ENCODE results near the gene TFDP1.
"Not testable (repeated sequence)": the region's sequence is repeated elsewhere in the genome, so short reads cannot be mapped to it uniquely, and the experiment has no call there.

Gene TFDP1

GRCh38 chr13:113551081-113552000, 33.2 kb upstream of the TFDP1 start:
- DNase-seq: no peak

DNA sequence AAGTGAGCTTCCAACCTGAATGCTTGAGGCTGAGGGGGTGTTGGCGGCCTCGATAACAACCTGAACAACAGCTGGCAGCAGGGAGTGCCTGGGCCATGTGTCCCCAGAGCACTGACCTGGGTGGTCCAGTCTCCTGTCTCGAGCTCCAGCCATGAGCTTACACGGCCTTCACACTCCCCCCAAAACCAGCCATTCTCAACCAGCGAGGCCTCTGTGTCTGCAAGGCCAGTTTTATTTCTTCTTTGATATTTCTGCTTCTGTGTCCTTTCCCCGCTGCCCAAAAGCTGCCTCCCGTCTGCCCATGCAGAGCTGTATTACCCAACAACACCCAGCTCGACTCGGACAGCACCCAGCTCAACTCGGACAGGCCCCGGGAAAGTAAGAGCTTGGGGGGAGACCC, 32.5 kb upstream of the TFDP1 start:
- no peak for DNase-seq

DNA sequence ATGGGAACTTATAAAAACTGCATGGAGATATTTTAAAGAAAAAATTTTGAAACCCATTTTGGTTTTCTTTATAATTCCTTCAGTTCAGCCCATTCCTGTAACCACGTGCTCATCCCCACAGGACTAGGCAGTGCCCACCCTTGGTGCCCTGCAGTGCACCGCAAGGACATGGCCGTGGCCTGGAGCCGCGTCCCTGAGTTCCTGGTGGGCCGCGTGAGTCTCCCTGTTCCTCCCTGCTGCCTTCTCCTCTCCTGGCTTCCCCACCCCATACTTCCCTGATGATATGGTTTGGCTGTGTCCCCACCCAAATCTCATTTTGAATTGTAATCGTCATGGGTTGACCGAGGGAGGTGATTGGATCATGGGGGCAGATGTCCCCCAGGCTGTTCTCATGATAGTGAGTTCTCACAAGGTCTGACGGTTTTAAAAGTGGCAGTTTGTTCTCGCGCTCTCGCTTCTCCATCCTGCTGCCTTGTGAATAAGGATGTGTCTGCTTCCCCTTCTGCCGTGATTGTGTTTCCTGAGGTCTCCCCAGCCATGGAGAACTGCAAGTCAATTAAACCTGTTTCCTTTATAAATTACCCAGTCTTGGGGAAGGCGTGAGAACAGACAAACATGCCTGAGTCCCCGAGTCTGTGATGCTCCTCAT, 31.6 kb upstream of the TFDP1 start:
- no peak for DNase-seq

DNA sequence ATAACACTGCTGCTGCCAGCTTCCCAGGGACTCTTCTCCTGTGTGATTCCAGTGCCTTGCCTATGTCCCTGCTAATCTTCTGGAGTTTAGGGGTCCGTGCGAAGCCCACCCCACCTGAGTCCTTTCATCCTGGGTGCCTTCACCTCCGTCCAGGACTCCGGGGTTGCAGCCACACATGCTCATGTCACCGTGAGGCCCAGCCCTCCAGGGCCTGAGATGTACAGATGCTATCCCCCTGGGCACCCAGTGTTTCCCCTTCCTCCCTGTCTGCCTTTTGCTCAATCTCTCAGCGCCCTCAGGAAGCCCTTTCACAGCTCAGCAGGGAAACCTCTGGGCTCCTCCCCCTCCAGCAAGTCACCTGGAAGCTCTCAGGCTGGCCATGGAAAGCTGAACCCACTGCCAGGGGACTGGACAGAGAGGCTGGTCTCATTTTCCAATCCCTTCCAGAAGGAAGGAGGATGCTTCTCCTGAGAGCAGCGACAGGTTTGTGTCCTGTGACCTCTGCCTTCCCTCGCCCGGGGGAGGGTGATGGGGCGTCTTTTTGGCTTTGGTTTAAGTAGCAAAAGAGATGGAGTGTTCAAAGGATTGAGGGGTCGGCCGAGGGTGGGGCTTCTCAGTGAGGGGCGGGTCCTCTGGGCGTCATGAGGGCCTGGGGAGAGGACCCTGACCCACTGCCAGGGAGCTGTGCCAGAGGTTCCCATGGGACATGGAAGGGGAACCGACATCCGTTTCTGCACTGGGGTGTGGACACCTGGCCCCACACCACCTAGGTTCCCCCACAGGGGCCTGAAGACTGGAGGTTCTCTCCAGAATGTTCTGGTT, 30.8 kb upstream of the TFDP1 start:
- DNase-seq: no peak

GRCh38 chr13:113554333-113554700, 30.2 kb upstream of the TFDP1 start:
- DNase-seq: no peak

GRCh38 chr13:113555141-113555540, 29.4 kb upstream of the TFDP1 start:
- DNase-seq: no peak

DNA sequence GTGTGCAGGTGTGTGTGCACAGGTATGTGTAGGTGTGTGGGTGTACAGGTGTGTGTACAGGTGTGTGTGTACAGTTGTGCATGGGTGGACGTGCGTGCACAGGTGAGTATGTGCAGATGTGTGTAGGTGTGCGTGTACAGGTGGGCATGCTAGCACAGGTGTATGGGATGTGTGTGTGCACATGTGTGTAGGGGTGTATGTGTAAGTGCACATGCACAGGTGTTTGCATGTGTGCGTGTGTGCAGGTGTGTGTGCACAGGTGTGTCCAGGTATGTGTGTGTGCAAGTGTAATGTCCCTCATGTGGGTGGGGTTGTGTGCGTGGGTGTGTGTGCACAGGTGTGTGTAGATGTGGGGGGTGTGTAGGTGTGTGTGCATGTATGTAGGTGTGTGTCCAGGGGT, 27.5 kb upstream of the TFDP1 start:
- no peak for DNase-seq

GRCh38 chr13:113558461-113558860, 26.1 kb upstream of the TFDP1 start:
- DNase-seq: no peak

GRCh38 chr13:113559061-113559460, 25.5 kb upstream of the TFDP1 start:
- DNase-seq: no peak

DNA sequence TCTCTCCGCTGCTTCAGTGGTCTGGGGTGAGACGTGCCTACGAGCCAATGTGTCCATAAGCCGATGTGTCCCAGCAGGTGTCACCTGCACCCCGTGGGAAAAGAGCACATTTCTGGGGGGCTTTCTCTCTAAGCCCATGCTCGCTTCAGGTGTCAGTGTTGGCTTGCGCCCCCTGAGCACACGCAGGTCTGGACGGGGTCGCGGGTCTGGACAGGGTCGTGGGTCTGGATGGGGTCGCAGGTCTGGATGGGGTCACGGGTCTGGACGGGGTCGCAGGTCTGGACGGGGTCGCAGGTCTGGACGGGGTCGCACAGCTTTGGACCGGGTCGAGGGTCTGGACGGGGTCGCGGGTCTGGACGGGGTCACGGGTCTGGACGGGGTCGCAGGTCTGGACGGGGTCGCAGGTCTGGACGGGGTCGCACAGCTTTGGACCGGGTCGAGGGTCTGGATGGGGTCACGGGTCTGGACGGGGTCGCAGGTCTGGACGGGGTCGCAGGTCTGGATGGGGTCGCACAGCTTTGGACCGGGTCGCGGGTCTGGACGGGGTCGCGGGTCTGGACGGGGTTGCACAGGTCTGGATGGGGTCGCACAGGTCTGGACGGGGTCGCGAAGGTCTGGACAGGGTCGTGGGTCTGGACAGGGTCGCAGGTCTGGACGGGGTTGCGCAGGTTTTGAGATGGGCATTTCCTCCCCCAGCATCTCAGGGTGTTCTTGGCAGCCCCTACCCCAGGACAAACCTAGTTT, 24.5 kb upstream of the TFDP1 start:
- DNase-seq: no peak

DNA sequence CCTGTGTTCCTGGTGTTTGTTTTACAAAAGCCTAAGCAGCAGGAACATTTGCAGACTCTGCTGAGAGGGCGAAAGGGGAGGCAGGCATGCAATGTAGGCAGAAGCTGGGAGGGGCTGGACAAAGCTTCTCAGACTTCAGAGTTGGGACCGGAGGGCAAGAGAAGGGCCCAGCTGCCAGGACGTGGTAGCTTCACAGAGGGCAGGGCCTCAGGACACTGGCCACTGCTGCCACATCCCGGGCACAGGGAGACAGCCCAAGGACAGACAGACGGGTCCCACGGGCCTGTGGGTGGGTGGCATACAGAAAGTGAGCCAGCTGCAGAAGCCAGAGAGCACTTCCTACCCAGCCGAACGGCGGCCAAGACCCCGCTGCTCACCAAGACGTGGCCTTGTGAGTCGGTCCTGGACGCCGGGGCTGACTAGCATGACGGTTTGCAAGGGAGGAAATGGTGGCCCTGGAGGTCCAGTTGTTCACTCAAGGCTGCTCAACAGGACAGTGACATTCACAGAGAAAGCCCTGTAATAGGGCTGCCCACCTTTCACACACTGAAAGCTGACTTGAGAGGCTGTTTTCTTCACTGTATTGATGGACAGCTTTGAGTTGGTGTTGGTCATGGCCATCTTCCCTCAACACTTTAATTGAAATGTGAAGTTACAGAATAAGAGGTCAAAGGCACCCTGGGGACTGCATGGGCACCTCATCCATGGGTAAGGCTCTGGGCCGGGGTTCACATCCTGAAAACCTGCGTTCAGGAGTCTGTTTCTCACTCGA, 23.7 kb upstream of the TFDP1 start:
- no peak for DNase-seq

GRCh38 chr13:113561417-113562084, 23.0 kb upstream of the TFDP1 start:
- DNase-seq: no peak

DNA sequence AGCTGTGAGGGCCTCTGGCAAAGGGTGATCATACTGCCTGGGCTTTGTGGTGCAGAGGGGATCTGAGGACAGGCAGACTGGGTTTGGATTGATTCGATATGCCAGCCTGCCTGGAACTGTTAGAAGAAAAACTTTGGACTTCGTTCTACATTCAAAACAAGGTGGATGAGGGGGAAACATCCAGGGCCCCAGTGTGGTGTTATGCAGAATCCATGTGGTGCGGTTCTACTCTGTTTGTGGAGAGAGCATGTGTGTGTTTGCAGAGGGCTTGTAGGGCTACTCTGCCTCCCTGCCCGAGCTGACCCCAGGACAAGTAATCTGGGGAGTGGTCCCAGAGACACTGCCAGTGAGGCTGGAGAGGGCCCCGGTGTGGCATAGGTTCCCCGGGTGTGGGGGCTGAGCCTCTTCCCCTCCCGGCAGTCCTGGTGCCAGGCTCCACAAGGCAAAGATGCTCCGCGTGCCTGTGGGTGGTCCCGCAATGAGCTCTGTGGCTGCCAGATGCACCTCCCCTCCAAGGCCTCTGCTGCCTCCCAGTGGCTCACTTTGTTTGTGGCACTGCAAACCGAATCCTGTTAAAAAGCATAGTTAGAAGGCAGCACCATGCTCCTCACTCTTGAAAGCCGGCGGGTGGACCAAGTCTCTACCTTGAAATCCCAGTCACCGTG, 22.3 kb upstream of the TFDP1 start:
- DNase-seq: peak; percentile 65

DNA sequence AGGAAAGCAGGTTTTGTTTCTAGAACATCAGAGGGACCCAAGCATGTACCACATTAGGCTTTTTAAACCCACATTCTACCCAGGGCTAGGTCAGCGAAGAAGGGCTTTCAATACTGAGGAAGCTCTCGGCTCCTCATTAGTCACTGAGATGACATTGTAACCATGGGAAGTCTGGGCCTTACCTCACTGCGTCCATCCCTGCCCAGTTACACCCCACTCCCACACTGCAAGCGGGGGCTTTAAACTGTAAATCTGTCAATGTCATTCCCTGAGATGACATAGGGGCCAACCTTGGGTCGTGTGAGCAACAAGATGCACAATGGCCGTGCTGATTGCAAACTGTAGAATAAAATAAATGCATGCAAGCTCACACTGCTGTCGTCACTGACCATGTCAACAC, 21.7 kb upstream of the TFDP1 start:
- DNase-seq: no peak

DNA sequence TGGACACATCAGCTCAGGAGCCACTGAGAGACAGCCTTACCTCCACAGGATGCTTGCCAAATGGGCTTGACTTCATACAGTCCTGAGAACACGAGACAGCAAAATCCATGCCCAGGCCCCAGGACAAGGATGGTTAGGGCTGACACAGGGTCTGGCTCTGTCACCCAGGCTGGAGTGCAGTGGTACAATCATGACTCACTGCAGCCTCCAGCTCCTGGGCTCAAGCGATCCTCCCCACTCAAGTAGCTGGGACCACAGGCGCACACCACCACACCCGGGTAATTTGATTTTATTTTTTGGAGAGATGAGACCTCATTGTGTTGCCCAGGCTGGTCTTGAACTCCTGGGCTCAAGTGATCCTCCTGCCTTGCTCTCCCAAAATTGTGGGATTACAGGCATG, 21.0 kb upstream of the TFDP1 start:
- DNase-seq: not testable (repeated sequence)

- DNase-seq: no peak
Measured at GRCh38 chr13:113564331-113565023, 20.1 kb upstream of the TFDP1 start.

GRCh38 chr13:113565526-113566226, 18.9 kb upstream of the TFDP1 start:
- no peak for DNase-seq

DNA sequence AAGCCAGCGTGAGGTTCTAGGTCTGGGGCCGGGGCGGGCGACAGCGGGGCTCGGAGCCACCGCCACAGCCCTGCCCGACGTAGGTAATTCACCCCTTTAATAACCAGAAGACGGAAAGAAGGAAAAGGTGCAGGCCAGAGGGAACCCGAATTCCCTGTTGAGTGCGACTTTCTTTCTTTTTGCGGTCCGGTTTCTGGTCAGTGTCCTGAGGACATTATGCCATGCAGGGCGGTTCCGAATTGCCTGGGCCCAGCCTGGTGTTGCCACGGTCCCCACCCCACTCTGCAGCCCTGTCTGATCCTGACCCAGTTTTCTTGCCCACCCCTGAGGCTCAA, 18.4 kb upstream of the TFDP1 start:
- no peak for DNase-seq

DNA sequence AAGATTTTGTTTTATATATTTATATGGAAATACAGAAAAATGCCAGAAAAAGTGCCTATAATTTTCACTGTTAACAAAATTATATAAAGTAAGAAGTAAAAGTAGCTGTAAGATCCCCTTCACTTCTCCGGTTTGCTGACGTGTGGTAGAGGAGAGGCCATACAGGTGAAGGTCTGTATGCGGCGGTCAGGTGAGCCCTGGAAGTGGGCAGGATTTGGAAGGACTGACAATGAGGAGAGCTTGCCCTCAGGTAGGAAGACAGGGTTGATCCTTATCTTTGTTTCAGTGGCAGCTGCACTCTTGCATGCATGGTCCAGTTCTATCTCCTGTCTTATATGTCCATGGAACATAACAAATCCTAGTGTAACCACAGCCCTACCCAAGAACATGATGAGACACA, 16.9 kb upstream of the TFDP1 start:
- DNase-seq: no peak

DNA sequence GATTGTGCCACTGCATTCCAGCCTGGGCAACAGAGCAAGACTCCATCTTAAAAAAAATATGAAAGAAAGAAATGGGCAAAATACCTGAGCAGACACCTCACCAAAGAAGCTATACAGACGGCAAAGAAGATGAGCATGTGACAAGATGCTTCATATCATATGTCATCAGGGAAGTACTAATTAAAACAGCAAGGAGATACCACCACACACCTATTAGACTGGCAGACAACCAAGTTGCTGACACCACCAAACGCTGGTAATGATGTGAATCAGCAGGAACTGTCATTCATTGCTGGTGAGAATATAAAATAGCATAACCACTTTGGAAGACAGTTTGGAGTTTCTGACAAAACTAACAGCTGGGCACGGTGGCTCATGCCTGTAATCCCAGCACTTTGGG, 11.5 kb upstream of the TFDP1 start:
- DNase-seq: no peak
